Skeletal muscle tissue (tissue), 4 donors: ENCODE data around the gene MLH3. TPM values are rescaled to one million over a fixed set of nuclear protein-coding genes. Genes with fewer than 3 reads are reported as not detected.
"Not testable (repeated sequence)": the region's sequence is repeated elsewhere in the genome, so short reads cannot be mapped to it uniquely, and the experiment has no call there.

ENCODE experiments used
- H3K27ac ChIP-seq: one replicate; pipeline ENCODE4 v1.7.0; 2013; ENCODE audit warnings: mild to moderate bottlenecking, low read depth, low read length, inconsistent platforms
- H3K27me3 ChIP-seq, 3 donors: one replicate each; pipeline ENCODE4 v1.7.0; 2013; ENCODE audit warnings: low read length in 3 of 3; ENCODE audit not compliant: control insufficient read depth in 3 of 3, insufficient read depth in 3 of 3
- H3K36me3 ChIP-seq, 3 donors: one replicate each; pipeline ENCODE4 v1.7.0; 2013; ENCODE audit warnings: low read length in 3 of 3; ENCODE audit not compliant: control insufficient read depth in 3 of 3, insufficient read depth in 3 of 3
- H3K4me1 ChIP-seq, 3 donors: one replicate each; pipeline ENCODE4 v1.7.0; 2013; ENCODE audit warnings: low read length in 3 of 3, mild to moderate bottlenecking in 3 of 3; ENCODE audit not compliant: control insufficient read depth in 3 of 3, insufficient read depth in 3 of 3
- H3K4me3 ChIP-seq, 3 donors: one replicate each; pipeline ENCODE4 v1.7.0; 2013; ENCODE audit warnings: low read length in 3 of 3
- H3K9ac ChIP-seq, 3 donors: one replicate each; pipeline ENCODE4 v1.7.0; 2013; ENCODE audit warnings: low read length in 3 of 3, mild to moderate bottlenecking in 3 of 3, moderate library complexity in 2 of 3, low read depth in 1 of 3
- H3K9me3 ChIP-seq, 3 donors: one replicate each; pipeline ENCODE4 v1.7.0; 2013; ENCODE audit warnings: low read length in 3 of 3; ENCODE audit not compliant: control insufficient read depth in 3 of 3
- total RNA-seq: library from RNA; depleted of rRNA; stranded (reverse); fragments of >200 nt; gene quantifications from one replicate; pipeline ENCODE4 v1.2.3, GENCODE V29; 2014
- donor health status: Osteomylitis.

Gene MLH3
- total RNA-seq, 1 donor from 2014 or later, result 48.0 TPM

DNA sequence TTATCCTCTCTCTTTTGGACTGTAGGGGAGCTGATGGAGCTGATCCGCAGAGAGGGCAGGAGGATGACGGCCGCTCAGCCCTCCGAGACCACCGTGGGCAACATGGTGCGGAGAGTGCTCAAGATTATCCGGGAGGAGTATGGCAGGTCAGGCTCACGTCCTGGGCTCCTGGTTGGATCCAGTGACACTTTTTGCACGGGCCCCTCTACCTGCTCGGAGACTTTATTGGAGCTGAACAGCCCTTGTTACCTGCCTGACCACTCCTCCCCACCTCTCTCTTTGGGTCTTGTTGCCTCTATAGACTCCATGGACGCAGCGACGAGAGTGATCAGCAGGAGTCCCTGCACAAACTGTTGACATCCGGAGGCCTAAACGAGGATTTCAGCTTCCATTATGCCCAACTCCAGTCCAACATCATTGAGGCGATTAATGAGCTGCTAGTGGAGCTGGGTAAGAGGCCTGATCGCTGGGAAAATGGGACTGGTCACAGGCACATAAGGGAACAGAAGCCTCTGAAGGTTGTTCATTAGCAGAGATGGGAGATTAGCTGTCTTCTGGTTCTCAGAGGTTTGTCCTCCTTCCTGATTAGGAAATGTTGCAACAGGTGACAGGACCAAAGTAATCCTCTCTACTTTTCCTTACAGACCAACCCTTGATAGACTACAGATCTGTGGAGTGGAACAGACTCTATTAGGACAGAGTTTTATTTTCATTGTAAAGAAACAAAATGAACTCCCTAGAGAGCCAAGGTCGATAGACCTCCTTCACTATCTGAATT is 47.8 kb downstream of the MLH3 start:
- Histone ChIP-seq H3K36me3 (peaks cover 26 to 32% (median 29%) of the 10 kb centered on the region in 3 donors), H3K4me3 (peak overlapping the region; percentile 93 to 99 (median 99)), H3K4me1 (peaks cover 14 to 17% (median 15%) of the 10 kb centered on the region in 3 donors), H3K9ac (peak overlapping the region; percentile 95 to 97 (median 96)), H3K9me3 (no peaks in the 10 kb centered on the region), H3K27ac (peak overlapping the region; percentile 88), H3K27me3 (no peaks in the 10 kb centered on the region)

DNA sequence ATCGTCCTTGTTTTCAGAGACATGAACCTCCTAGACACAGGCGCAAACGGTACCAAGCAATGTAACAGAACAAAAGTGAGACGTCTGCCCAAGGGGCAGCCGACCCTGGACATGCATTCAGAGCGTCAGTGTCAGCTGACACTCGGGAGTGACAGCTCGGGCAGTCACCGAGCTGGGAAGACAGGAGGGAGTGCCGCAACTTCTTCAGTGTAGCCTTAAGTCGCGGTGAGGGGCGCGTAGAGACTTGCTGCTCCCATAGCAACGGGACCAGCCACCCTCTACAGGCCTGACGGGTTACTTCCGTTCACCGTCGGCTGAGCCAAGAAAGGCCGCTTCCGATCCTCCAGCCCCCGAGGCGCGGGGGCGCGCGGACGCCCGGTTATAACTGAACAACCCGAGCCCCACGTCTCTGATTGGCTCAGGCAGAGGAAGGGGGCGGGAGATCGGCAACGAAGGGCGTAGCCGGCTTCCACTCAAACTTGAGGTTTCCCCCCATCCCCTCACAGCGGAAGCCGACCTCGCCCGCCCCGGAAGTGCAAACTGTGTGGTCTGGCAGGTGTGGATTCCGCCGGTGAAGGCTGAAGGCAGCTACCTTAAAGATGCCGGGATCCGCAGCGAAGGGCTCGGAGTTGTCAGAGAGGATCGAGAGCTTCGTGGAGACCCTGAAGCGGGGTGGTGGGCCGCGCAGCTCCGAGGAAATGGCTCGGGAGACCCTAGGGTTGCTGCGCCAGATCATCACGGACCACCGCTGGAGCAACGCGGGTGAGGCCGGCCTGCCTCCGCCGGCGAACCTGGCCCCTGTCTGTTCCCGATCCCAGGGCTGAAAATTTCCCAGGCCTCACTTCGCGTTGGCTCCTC is 48.6 kb downstream of the MLH3 start, which contains the start of gene EIF2B2:
TSS of gene EIF2B2 (plus strand) at position 530 of the 858 bp plus-strand sequence. CDS start at position 600, 70 bp downstream.
- Histone ChIP-seq H3K4me3 (peak within 1 kb of the TSS; percentile 93 to 99 (median 99)), H3K27ac (peak within 1 kb of the TSS; percentile 88), H3K9me3 (no peaks in the 10 kb centered on the region), H3K36me3 (peaks cover 19 to 24% (median 23%) of the 10 kb centered on the region in 3 donors), H3K4me1 (peaks cover 14 to 17% (median 15%) of the 10 kb centered on the region in 3 donors), H3K27me3 (no peaks in the 10 kb centered on the region), H3K9ac (peak within 1 kb of the TSS; percentile 95 to 97 (median 96))

DNA sequence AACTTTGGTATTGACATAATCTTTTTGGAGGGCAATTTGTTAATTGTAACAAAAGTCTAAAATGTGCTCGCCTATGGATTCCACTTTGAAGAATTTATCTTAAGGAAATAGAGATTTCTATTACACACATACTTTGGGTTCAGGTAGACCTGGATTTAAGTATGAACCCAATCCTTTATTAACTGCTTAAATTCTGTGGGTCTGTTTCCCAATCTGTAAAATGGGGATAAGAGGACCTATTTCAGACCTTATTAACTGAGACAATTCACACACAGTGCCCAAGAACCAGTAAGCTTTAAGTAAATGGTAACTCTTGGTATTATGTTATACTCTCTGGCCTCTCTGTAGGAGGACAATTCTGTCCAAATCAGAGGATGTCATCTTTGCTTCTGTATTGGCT is 49.4 kb downstream of the MLH3 start:
- H3K36me3 ChIP-seq, result peaks cover 14 to 17% (median 16%) of the 10 kb centered on the region in 3 donors
- H3K9ac ChIP-seq, result peak overlapping the region; percentile 91 to 97 (median 95)
- H3K4me1 ChIP-seq, result peaks cover 14 to 17% (median 15%) of the 10 kb centered on the region in 3 donors
- no peaks in the 10 kb centered on the region for H3K9me3 ChIP-seq
- peak overlapping the region; percentile 93 to 99 (median 99) for H3K4me3 ChIP-seq
- H3K27ac ChIP-seq, result peak overlapping the region; percentile 88
- H3K27me3 ChIP-seq, result no peaks in the 10 kb centered on the region

DNA sequence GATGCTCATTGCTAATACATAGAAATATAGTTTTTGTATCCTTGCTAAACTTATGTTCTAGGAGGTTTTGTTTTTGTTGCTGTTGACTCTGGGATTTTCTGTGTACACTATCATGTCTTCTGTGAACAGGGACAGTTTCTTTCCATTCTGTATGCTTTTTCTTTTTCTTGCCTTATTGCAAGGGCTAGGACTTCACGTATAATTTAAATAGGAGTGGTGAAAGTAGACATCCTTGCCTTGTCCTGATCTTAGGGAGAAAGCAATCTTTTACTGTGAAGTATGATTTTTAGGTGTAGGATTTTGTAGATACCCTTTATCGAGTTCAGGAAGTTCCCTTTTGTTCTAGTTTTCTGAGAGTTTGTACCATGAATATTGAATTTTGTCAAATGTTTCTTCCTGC is 50.0 kb downstream of the MLH3 start:
- H3K9me3 ChIP-seq, result no peaks in the 10 kb centered on the region
- H3K4me1 ChIP-seq, result peaks cover 14 to 17% (median 15%) of the 10 kb centered on the region in 3 donors
- H3K36me3 ChIP-seq, result peaks cover 8 to 11% (median 10%) of the 10 kb centered on the region in 3 donors
- no peak overlapping the region for H3K27ac ChIP-seq
- no peaks in the 10 kb centered on the region for H3K27me3 ChIP-seq
- no peak overlapping the region for H3K4me3 ChIP-seq
- no peak overlapping the region for H3K9ac ChIP-seq

DNA sequence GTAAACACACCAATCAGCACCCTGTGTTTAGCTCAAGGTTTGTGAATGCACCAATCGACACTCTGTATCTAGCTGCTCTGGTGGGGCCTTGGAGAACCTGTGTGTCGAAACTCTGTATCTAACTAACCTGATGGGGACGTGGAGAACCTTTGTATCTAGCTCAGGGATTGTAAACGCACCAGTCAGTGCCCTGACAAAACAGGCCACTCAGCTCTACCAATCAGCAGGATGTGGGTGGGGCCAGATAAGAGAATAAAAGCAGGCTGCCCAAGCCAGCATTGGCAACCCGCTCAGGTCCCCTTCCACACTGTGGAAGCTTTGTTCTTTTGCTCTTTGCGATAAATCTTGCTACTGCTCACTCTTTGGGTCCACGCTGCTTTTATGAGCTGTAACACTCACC is 55.5 kb downstream of the MLH3 start:
- H3K9me3 ChIP-seq, H3K36me3 ChIP-seq, H3K4me3 ChIP-seq, H3K4me1 ChIP-seq, H3K27me3 ChIP-seq, H3K9ac ChIP-seq, H3K27ac ChIP-seq: not testable (repeated sequence)

DNA sequence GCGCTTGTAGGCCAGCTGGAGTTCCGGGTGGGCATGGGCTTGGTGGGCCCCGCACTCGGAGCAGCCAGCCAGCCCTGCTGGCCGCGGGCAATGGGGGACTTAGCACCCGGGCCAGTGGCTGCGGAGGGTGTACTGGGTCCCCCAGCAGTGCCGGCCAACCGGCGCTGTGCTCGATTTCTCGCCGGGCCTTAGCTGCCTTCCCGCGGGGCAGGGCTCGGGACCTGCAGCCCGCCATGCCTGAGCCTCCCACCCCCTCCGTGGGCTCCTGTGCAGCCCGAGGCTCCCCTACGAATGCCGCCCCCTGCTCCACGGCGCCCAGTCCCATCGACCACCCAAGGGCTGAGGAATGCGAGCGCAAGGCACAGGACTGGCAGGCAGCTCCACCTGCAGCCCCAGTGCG is 57.1 kb downstream of the MLH3 start:
- not testable (repeated sequence) for H3K9me3 ChIP-seq, H3K9ac ChIP-seq

GRCh38 chr14:74988993-74989392 is 62.3 kb downstream of the MLH3 start:
- Histone ChIP-seq H3K36me3 (no peaks in the 10 kb centered on the region), H3K27ac (no peak overlapping the region), H3K9me3 (no peaks in the 10 kb centered on the region), H3K9ac (no peak overlapping the region), H3K4me3 (no peak overlapping the region), H3K4me1 (peaks cover 2 to 13% (median 12%) of the 10 kb centered on the region in 3 donors), H3K27me3 (no peaks in the 10 kb centered on the region)

More for the DNA sequence above, 57.1 kb downstream of the MLH3 start:
- not testable (repeated sequence) for H3K36me3 ChIP-seq, H3K27ac ChIP-seq, H3K4me3 ChIP-seq, H3K27me3 ChIP-seq, H3K4me1 ChIP-seq

GRCh38 chr14:74988131-74988530 is 63.1 kb downstream of the MLH3 start:
- Histone ChIP-seq H3K9me3 (no peaks in the 10 kb centered on the region), H3K36me3 (no peaks in the 10 kb centered on the region), H3K27ac (peak overlapping the region; percentile 56), H3K9ac (no peak overlapping the region), H3K4me3 (peak overlapping the region in 1 of 3 donors; percentile 29), H3K4me1 (peaks cover 2 to 13% (median 12%) of the 10 kb centered on the region in 3 donors), H3K27me3 (no peaks in the 10 kb centered on the region)

DNA sequence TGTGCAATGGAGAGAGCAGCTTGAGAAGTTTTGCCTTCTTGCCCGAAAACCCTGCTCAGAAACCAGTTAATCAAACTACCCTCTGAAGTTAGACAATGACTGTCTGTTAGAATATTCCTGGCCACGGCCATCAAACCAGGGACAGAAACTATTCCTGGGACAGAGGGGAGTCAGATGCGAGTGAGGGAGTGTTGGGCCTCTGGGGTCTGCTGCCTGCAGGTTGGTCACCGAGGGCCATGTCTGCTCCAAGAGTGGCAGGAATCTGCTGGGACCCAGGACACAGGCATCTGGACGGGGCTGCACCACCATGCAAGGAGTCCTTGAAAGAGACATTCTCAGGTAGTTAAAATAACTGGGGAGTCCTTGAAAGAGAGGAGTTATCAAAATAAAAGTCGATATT is 65.5 kb downstream of the MLH3 start:
- H3K27ac ChIP-seq, result no peak overlapping the region
- no peak overlapping the region for H3K4me3 ChIP-seq

DNA sequence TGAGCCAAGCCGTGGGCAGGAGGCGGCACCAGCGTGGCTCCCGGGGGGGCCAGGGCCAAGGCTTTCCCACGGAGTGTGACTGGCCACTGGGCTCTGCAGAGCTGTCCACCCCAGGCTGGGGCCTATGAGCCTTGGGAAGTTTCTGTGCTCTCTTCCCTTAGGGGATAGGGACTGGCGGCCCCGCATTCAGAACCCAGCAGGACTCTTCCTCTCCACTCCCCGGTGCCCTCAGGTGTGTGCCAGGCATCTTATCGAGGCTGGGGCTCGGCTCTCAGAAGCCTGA is 66.3 kb downstream of the MLH3 start:
- H3K36me3 ChIP-seq, result no peaks in the 10 kb centered on the region

More for the DNA sequence above, 65.5 kb downstream of the MLH3 start:
- Histone ChIP-seq H3K36me3 (no peaks in the 10 kb centered on the region), H3K9ac (no peak overlapping the region), H3K27me3 (no peaks in the 10 kb centered on the region), H3K9me3 (no peaks in the 10 kb centered on the region), H3K4me1 (peaks cover 15 to 25% (median 23%) of the 10 kb centered on the region in 3 donors)

More for the DNA sequence above, 66.3 kb downstream of the MLH3 start:
- Histone ChIP-seq H3K9me3 (no peaks in the 10 kb centered on the region), H3K4me1 (peaks cover 23 to 33% (median 31%) of the 10 kb centered on the region in 3 donors), H3K27ac (peak overlapping the region; percentile 19), H3K27me3 (no peaks in the 10 kb centered on the region), H3K9ac (no peak overlapping the region), H3K4me3 (no peak overlapping the region)
